Measurements from ENCODE around the gene CDKN2B-AS1.
"Not testable (repeated sequence)": the region's sequence is repeated elsewhere in the genome, so short reads cannot be mapped to it uniquely, and the experiment has no call there.

Gene CDKN2B-AS1

GRCh38 chr9:22046243-22046885, 51.8 kb downstream of the CDKN2B-AS1 start:
- FAIRE-seq = no peak

- FAIRE-seq = no peak
Observed at GRCh38 chr9:22047596-22047995, 53.0 kb downstream of the CDKN2B-AS1 start.

GRCh38 chr9:22049411-22049810, 54.8 kb downstream of the CDKN2B-AS1 start:
- no peak for FAIRE-seq

GRCh38 chr9:22050924-22051323, 56.3 kb downstream of the CDKN2B-AS1 start:
- no peak for FAIRE-seq

DNA sequence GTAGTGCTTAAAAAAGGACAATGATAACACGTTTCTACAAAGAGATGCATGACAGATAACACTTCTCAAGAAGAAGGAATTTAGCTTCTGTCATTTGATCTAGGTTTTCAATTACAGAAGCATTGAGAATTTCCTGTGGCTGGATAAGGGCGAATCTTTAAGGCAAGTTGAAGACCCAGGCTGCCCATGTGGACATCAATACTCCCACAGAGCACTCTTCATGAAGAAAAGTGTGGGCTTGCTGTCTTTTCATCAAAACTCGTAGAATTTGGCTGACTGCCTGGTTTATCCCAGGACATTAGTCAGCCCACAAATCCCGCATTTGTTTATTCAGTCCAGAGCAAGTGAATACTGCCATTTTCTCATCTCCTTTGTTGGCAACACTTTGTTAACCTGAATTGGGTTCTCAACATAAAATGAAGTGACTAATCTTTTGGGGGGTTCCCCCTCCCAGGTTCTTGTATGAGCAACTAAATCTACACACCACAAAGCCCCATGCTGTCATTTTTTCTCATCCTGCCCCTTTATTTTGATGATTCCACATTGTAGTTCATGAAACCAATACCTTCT, 57.9 kb downstream of the CDKN2B-AS1 start:
- FAIRE-seq = no peak

DNA sequence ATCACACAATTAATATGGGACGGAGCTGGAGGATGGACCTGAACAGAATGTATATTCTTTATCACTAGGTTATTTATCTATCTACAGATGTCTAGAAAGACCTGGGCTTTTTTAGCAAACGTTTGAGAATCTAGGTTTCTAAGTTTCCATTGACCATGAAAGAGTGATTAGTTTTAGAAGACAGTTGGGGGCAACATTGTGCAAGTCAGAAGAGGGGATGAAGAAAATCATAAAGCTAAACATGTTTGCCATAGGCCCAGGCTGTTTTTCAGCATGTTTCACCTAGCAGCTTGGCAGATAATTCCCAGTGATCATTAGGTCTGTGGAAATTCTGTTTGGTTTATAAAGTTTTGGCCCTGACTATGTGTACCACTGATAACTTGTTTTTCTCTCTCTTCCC, 58.6 kb downstream of the CDKN2B-AS1 start:
- FAIRE-seq = no peak

DNA sequence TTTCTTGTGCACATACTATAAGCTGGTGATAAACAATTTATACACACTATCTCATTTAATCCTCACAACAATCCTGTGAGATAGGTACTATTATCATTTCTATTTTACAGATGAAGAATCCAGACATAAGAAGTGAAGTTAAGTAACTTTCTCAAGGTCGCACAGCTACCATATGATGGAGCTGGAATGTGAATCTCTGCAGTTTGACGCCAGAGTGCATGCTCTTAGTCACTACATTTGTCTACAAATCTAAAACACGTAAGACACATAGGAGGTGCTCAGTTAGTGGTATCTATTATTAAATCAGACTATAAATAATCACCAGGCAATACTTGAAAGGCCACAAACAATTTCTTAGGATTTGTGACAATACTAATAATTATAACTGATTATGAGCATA, 59.5 kb downstream of the CDKN2B-AS1 start:
- no peak for FAIRE-seq

DNA sequence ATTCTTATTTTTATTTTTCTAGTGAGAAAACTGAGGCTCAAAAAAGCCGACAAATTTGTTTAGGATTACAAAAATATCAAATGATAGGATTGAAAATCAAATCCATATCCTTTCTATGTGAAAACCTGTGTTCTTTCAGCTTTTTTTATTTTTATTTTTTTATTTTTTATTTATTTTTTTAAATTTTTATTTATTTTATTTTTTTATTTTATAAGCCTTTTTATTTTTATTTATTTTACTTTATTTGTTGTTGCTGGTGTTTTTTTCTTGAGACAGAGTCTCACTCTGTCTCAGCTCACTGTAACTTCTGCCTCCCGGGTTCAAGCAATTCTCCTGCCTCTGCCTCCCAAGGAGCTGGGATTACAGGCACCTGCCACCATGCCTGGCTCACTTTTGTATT, 59.9 kb downstream of the CDKN2B-AS1 start:
- FAIRE-seq = peak; percentile 70

- FAIRE-seq = no peak
Observed at GRCh38 chr9:22055090-22055489, 60.5 kb downstream of the CDKN2B-AS1 start.

DNA sequence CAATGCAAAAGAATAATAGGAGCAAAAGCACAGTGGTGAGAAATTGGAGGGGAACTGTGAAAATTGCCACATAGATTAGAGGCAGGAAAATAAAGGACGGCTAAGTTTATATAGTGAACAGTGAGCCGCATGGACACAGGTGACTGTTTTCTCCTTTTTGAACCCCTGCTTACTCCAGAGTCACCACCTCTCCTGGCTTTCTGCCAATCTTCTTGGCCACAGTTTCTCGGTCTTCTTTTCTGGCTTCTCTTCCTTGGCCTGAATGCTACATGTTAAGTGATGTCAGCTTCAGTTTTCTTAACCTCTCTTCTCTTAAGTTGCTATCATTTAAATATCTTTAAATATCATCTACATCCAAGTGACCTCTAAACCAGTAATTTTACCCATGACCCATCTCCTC, 61.8 kb downstream of the CDKN2B-AS1 start:
- no peak for FAIRE-seq

DNA sequence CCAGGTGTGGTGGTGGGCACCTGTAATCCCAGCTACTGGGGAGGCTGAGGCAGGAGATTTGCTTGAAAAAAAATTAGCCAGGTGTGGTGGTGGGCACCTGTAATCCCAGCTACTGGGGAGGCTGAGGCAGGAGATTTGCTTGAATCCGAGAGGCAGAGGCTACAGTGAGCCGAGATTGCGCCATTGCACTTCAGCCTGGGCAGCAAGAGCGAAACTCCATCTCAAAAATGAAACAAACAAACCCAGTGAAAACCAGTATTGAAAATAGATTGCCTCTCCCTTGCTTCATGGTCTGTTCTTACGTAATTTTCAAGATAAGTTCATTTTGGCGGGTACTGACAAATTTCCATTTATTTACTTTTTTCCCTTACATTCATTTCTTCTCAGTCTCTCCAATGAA, 63.4 kb downstream of the CDKN2B-AS1 start:
- not testable (repeated sequence) for FAIRE-seq

DNA sequence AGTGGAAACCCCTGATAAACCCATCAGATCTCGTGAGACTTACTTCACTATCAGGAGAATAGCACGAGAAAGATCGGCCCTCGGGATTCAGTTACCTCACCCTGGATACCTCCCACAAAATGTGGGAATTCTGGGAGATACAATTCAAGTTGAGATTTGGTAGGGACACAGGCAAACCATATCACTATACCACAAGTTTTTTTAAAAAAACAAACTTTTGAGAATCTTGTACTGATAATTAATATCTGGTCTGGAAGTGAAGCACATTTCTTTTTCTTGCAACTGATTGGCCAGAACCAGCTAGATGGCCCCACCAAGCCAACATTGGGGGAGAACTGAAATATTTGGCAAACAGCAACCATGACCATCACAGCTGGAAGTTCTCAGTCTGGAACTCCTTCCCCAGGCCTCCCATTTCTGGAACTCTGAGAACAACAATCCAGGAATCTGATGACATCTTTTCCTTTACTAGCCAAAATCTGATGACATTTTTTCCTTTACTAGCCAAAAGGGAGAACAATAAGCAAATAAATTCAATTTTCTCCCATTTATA, 66.3 kb downstream of the CDKN2B-AS1 start:
- FAIRE-seq = no peak

DNA sequence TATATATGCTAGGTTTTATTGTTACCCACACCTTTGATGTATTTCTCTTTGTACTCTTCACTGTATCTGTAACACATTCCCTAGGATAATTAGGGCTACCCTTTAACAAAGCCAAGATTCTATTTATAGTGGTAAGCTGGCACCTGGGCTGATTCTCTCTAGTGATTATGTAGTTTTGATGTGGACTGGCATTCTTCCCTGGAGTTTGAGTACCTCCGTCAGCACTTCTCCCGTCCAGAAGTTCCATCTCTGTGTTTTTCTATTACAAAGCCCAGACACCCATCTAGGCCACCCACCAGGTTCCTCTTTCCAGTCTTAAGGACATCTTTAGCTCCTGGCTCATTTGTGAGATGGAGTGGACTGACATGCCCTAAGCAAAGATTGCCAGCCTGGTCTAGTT, 70.4 kb downstream of the CDKN2B-AS1 start:
- FAIRE-seq = no peak

DNA sequence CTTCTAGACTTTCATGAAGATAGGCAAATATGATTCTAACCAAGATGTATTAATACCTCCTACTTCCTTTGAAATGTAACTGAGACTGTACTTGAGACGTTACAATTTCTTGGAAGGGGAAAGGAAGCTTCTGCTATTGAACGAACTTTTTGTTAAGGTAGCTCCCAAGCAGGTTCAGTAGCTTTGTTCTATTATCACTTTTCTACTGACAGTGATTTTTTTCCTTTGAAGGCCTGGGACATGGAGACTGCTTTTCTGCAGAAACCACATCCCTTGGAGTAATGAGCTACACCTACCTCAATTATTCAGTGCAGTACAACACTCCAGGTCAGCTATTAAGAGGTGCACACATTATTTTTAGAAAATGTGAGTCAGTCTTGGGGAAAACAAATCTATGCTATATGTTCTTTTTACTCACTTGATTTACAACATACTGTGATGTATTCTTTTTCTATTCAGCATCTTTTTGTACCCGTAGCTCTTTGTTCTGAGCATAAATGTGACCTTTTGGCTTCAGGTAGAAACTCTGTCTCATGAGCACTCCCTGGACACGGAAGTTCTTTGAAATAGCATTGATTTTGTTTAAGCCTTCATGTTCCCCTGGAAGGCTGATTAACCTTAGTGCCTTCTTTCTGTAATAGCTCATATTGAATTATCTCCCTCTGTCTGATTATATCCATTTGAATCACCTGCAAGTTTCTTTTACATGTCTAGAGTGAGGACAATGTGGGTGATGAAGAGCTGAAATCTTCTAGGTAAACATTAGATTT, 71.0 kb downstream of the CDKN2B-AS1 start:
- FAIRE-seq = no peak

- no peak for FAIRE-seq
Observed at GRCh38 chr9:22067196-22067595, 72.6 kb downstream of the CDKN2B-AS1 start.

- FAIRE-seq = no peak
Observed at GRCh38 chr9:22068369-22068768, 73.8 kb downstream of the CDKN2B-AS1 start.

GRCh38 chr9:22073349-22073748, 78.8 kb downstream of the CDKN2B-AS1 start:
- FAIRE-seq = no peak

- no peak for FAIRE-seq
Observed at GRCh38 chr9:22078081-22078480, 83.5 kb downstream of the CDKN2B-AS1 start.

GRCh38 chr9:22079873-22080341, 85.3 kb downstream of the CDKN2B-AS1 start:
- no peak for FAIRE-seq

DNA sequence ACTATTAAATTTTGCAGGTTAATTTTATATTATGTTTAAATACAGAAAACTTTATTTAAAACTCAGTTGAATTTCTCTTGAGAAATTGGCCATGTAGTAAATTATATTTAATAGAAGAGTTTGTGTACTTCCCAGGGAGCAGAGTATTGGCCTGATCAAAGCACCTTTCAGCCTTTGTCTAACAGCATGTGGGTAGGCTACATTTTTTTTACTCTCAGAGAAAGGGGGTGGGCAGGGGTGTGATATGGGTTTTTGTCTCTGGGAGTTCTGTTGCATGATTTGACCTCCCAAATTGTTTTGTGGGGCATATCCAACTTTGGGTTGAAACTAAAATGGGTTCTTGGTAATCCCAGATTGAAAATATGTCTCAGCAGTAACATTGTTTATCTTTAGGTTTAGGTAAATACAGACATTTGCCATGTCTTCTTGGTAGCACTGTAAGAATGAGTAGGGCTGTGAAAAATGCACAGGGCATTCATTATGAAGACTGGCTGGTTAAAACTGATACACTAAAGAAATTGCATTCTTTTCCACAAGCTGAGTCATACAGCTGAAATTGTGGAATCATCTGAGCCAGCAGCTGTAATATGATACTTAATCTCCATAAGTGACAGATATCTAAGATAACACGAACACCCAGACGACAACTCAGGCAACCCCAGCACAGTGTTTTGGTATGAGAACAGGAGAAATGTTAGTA, 89.9 kb downstream of the CDKN2B-AS1 start:
- no peak for FAIRE-seq

- no peak for FAIRE-seq
Observed at GRCh38 chr9:22088053-22088716, 93.6 kb downstream of the CDKN2B-AS1 start.

- FAIRE-seq = no peak
Observed at GRCh38 chr9:22088717-22089061, 94.1 kb downstream of the CDKN2B-AS1 start.

GRCh38 chr9:22097707-22098106, 103.1 kb downstream of the CDKN2B-AS1 start:
- no peak for FAIRE-seq
